ENCODE results near the gene TNKS1BP1.
A peak's percentile ranks its signal among the peaks of the same experiment; 100 is the strongest.
"Not testable (repeated sequence)": the region's sequence is repeated elsewhere in the genome, so short reads cannot be mapped to it uniquely, and the experiment has no call there.

TNKS1BP1 gene

GRCh38 chr11:57354699-57355098 lies 29.9 kb upstream of the TNKS1BP1 start:
- DNase-seq (ENCODE audit: low spot score): no peak

GRCh38 chr11:57353852-57354251 lies 29.1 kb upstream of the TNKS1BP1 start:
- no peak for DNase-seq (ENCODE audit: low spot score)

- no peak for DNase-seq (ENCODE audit: low spot score)
Observed at GRCh38 chr11:57353446-57353845, 28.7 kb upstream of the TNKS1BP1 start.

- DNase-seq (ENCODE audit: low spot score): no peak
Observed at GRCh38 chr11:57353036-57353435, 28.3 kb upstream of the TNKS1BP1 start.

- DNase-seq (ENCODE audit: low spot score): peak; percentile 58
Observed at GRCh38 chr11:57349491-57350274, 24.9 kb upstream of the TNKS1BP1 start.

- no peak for DNase-seq (ENCODE audit: low spot score)
Observed at GRCh38 chr11:57348636-57349313, 24.0 kb upstream of the TNKS1BP1 start.

- DNase-seq (ENCODE audit: low spot score): no peak
Observed at GRCh38 chr11:57348052-57348451, 23.3 kb upstream of the TNKS1BP1 start.

- DNase-seq (ENCODE audit: low spot score): no peak
Observed at GRCh38 chr11:57347336-57347735, 22.6 kb upstream of the TNKS1BP1 start.

- DNase-seq (ENCODE audit: low spot score): peak; percentile 80
Observed at GRCh38 chr11:57345555-57346211, 20.9 kb upstream of the TNKS1BP1 start.

GRCh38 chr11:57344826-57345225 lies 20.1 kb upstream of the TNKS1BP1 start:
- DNase-seq (ENCODE audit: low spot score): no peak

GRCh38 chr11:57343825-57344224 lies 19.1 kb upstream of the TNKS1BP1 start:
- DNase-seq (ENCODE audit: low spot score): no peak

- DNase-seq (ENCODE audit: low spot score): no peak
Observed at GRCh38 chr11:57342702-57343101, 17.9 kb upstream of the TNKS1BP1 start.

GRCh38 chr11:57341250-57341808 lies 16.6 kb upstream of the TNKS1BP1 start:
- no peak for DNase-seq (ENCODE audit: low spot score)

- DNase-seq (ENCODE audit: low spot score): peak; percentile 72
Observed at GRCh38 chr11:57340039-57340615, 15.4 kb upstream of the TNKS1BP1 start.

GRCh38 chr11:57339328-57339727 lies 14.6 kb upstream of the TNKS1BP1 start:
- no peak for DNase-seq (ENCODE audit: low spot score)

GRCh38 chr11:57338142-57338541 lies 13.4 kb upstream of the TNKS1BP1 start, which contains the start of gene P2RX3:
Gene P2RX3, plus strand, starts transcription at chr11:57338352. Its CDS starts 199 bp downstream, at chr11:57338551.
- no peak for DNase-seq (ENCODE audit: low spot score)

GRCh38 chr11:57336856-57337255 lies 12.1 kb upstream of the TNKS1BP1 start:
- DNase-seq (ENCODE audit: low spot score): not testable (repeated sequence)

GRCh38 chr11:57336111-57336666 lies 11.4 kb upstream of the TNKS1BP1 start:
- DNase-seq (ENCODE audit: low spot score): no peak

GRCh38 chr11:57335343-57336110 lies 10.8 kb upstream of the TNKS1BP1 start, which contains the start of gene SSRP1:
Gene SSRP1, minus strand, starts transcription at chr11:57335892. Its CDS starts 771 bp downstream, at chr11:57335121.
- peak; percentile 93 for DNase-seq (ENCODE audit: low spot score)

GRCh38 chr11:57335023-57335342 lies 10.2 kb upstream of the TNKS1BP1 start:
- DNase-seq (ENCODE audit: low spot score): no peak
